ENCODE measurements around the gene ADCY2. TPM values are rescaled to one million over a fixed set of nuclear protein-coding genes. Genes with fewer than 3 reads are reported as not detected.

ADCY2 gene
- total and polyA plus RNA-seq, 7 experiments from 2014 or later: not detected

DNA sequence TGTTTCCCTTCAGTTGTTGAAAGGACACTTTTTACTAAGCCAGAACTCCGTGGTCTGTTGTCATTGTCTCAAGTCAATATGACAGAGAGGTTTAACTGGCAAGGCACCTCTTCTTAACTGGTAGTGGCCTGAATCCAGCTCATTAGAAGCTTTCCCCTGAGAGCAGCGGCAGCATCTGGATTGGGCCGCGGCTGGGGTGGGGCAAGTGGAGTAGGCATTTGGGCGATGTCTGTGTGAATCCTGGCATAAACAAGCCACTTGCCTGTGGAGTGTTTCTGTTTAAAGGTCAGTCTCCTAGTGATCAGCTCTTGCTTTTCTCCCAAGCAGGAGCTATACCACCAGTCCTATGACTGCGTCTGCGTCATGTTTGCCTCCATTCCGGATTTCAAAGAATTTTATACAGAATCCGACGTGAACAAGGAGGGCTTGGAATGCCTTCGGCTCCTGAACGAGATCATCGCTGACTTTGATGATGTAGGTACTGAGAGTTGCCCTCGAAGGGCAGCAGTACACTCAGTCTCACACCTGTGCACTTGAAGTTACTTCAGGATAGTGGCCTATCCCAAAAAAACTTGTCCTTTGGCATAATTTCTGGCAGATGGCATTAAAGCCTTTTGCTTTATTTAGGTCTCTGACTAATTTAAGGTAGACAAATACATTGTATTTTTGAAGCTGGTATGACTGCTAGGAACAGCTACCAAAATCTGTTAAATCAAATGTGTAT lies 406.1 kb downstream of the ADCY2 start:
- Mint-ChIP-seq H3K9me3 (no peaks in the 10 kb centered on the region), H3K27ac (no peak overlapping the region), H3K27me3 (peaks cover 0 to 28% (median 9%) of the 10 kb centered on the region in 5 donors), H3K36me3 (no peaks in the 10 kb centered on the region), H3K4me3 (no peak overlapping the region), H3K4me1 (no peaks in the 10 kb centered on the region)
- ChIA-PET CTCF (no interaction called here), POLR2A (no interaction called here)
- Histone ChIP-seq H3K4me1 (ENCODE audit: control insufficient read depth in 2 of 2, insufficient read depth in 2 of 2, low read length in 2 of 2) (no peaks in the 10 kb centered on the region), H3K27me3 (ENCODE audit: control insufficient read depth in 2 of 2, insufficient read depth in 2 of 2, low read length in 2 of 2) (no peaks in the 10 kb centered on the region), H3K27ac (ENCODE audit: low read depth, low read length) (no peak overlapping the region), H3K4me3 (ENCODE audit: low read length) (no peak overlapping the region), H3K36me3 (ENCODE audit: control insufficient read depth in 2 of 3, insufficient read depth in 3 of 3, low read length in 3 of 3) (no peaks in the 10 kb centered on the region), H3K9me3 (ENCODE audit: control insufficient read depth in 2 of 3, low read length in 3 of 3) (no peaks in the 10 kb centered on the region)
- intact Hi-C loops (cut with micrococcal nuclease): no loop called here
- ATAC-seq (no peak), DNase-seq (no peak)

DNA sequence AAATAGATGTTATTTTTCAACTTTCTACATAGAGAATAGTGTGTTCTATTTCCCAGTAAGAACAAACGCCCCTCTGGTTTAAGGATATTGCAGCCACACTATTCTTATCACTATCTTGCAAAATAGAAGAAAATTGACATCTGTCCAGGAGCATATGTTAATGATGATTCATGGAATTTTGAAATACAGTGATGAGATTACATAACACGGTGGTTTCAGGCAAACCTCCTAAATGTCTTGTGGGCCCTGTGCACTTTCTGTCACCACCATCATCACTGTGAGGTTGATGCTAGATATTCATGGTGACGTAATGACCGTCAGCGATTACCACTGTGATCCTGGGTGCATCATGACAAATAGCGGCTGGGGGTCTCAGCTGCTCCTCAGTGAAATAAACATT lies 406.9 kb downstream of the ADCY2 start:
- peaks cover 0 to 22% (median 16%) of the 10 kb centered on the region in 5 donors for H3K27me3 Mint-ChIP-seq
- no peak for DNase-seq
- Histone ChIP-seq H3K36me3 (ENCODE audit: control insufficient read depth in 2 of 3, insufficient read depth in 3 of 3, low read length in 3 of 3) (no peaks in the 10 kb centered on the region), H3K27me3 (ENCODE audit: control insufficient read depth in 2 of 2, insufficient read depth in 2 of 2, low read length in 2 of 2) (no peaks in the 10 kb centered on the region), H3K4me1 (ENCODE audit: control insufficient read depth in 2 of 2, insufficient read depth in 2 of 2, low read length in 2 of 2) (no peaks in the 10 kb centered on the region), H3K27ac (ENCODE audit: low read depth, low read length) (no peak overlapping the region), H3K4me3 (ENCODE audit: low read length) (no peak overlapping the region), H3K9me3 (ENCODE audit: control insufficient read depth in 2 of 3, low read length in 3 of 3) (no peaks in the 10 kb centered on the region)
- H3K4me1 Mint-ChIP-seq: no peaks in the 10 kb centered on the region
- peak; percentile 80 for ATAC-seq
- no peak overlapping the region for H3K4me3 Mint-ChIP-seq
- ChIA-PET POLR2A (no interaction called here), CTCF (no interaction called here)
- no peak overlapping the region for H3K27ac Mint-ChIP-seq
- no peaks in the 10 kb centered on the region for H3K36me3 Mint-ChIP-seq
- intact Hi-C loops (cut with micrococcal nuclease): no loop called here
- no peaks in the 10 kb centered on the region for H3K9me3 Mint-ChIP-seq

DNA sequence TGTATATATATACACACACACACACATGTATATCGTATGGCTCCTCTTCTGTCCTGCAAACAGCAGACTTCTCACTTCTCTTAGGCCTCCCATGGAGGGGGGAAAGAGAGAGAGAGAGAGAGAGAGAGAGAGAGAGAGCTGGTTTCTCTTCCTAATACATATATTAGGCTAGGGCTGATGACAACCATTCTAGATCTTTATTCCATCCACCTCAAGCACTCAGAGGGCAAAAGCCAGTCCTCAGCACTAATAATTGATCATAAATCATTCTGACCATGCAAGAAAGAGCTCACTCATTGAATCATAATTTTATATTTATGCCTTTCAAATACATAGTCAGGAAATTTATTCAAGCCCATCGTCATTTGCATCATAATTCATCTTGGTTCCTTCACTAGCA lies 408.0 kb downstream of the ADCY2 start:
- no peaks in the 10 kb centered on the region for H3K36me3 ChIP-seq (ENCODE audit: control insufficient read depth in 2 of 3, insufficient read depth in 3 of 3, low read length in 3 of 3)
- no peaks in the 10 kb centered on the region for H3K9me3 Mint-ChIP-seq
- no peaks in the 10 kb centered on the region for H3K4me1 Mint-ChIP-seq
- H3K27ac Mint-ChIP-seq: no peak overlapping the region
- POLR2A ChIA-PET: interaction anchor here (0.6 kb wide), 1 partner anchor 1299 kb away, joined by 3 read pairs; no protein-coding TSS in a partner anchor
- ATAC-seq (no peak), DNase-seq (no peak)
- H3K4me3 Mint-ChIP-seq: no peak overlapping the region
- H3K4me3 ChIP-seq (ENCODE audit: low read length): no peak overlapping the region
- CTCF ChIA-PET: interaction anchor here (0.7 kb wide), 1 partner anchor 11 kb away, joined by 4 read pairs; no protein-coding TSS in a partner anchor
- no peaks in the 10 kb centered on the region for H3K9me3 ChIP-seq (ENCODE audit: control insufficient read depth in 2 of 3, low read length in 3 of 3)
- no peaks in the 10 kb centered on the region for H3K4me1 ChIP-seq (ENCODE audit: control insufficient read depth in 2 of 2, insufficient read depth in 2 of 2, low read length in 2 of 2)
- H3K27ac ChIP-seq (ENCODE audit: low read depth, low read length): no peak overlapping the region
- peaks cover 0 to 25% (median 16%) of the 10 kb centered on the region in 5 donors for H3K27me3 Mint-ChIP-seq
- intact Hi-C loops (cut with micrococcal nuclease): no loop called here
- no peaks in the 10 kb centered on the region for H3K36me3 Mint-ChIP-seq
- no peaks in the 10 kb centered on the region for H3K27me3 ChIP-seq (ENCODE audit: control insufficient read depth in 2 of 2, insufficient read depth in 2 of 2, low read length in 2 of 2)

DNA sequence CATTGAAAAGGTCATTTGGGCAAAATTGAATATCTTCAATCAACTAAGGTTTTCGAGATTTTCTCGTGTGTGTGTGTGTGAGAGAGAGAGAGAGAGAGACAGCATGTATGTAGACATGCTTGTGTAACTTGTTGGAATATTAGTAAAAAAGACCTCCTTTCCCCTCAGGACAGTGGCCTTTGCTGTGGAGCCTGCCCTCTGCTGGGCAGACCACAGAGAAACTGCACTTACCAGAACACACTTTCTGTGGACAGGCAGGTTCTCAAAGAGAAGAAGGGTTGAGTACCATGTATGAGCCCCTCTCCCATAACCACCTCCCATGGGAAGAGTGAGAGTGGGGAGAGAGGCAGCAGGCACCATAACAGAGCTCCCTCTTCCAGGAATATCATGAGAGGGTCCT lies 409.4 kb downstream of the ADCY2 start:
- Mint-ChIP-seq H3K4me1 (no peaks in the 10 kb centered on the region), H3K27me3 (peaks cover 0 to 26% (median 20%) of the 10 kb centered on the region in 5 donors), H3K36me3 (no peaks in the 10 kb centered on the region), H3K27ac (no peak overlapping the region), H3K4me3 (no peak overlapping the region), H3K9me3 (peaks cover 0 to 3% (median 0%) of the 10 kb centered on the region in 11 donors)
- no peaks in the 10 kb centered on the region for H3K4me1 ChIP-seq (ENCODE audit: control insufficient read depth in 2 of 2, insufficient read depth in 2 of 2, low read length in 2 of 2)
- intact Hi-C loops (cut with micrococcal nuclease): no loop called here
- DNase-seq (no peak), ATAC-seq (no peak)
- no peak overlapping the region for H3K27ac ChIP-seq (ENCODE audit: low read depth, low read length)
- H3K9me3 ChIP-seq (ENCODE audit: control insufficient read depth in 2 of 3, low read length in 3 of 3): no peaks in the 10 kb centered on the region
- no peaks in the 10 kb centered on the region for H3K36me3 ChIP-seq (ENCODE audit: control insufficient read depth in 2 of 3, insufficient read depth in 3 of 3, low read length in 3 of 3)
- no peaks in the 10 kb centered on the region for H3K27me3 ChIP-seq (ENCODE audit: control insufficient read depth in 2 of 2, insufficient read depth in 2 of 2, low read length in 2 of 2)
- H3K4me3 ChIP-seq (ENCODE audit: low read length): no peak overlapping the region
- POLR2A ChIA-PET: no interaction called here
- CTCF ChIA-PET: no interaction called here

DNA sequence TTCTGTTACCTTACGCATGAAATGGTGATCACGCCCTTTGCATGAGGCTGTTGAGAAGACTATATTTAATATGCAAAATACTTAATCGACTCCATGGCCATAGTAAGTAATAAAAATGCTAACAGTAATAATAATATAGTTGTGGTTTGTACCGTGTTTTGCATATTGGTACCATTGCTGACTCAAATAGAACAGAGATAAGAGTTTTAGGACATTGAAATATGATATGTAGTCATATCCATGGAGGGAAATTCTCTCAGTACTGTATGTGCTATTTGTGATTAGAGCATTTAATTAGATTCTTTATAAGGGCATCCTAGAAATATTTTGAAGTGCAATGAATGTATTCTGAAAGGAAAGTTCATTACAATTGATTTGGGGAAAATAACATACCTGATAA lies 413.1 kb downstream of the ADCY2 start:
- H3K4me1 ChIP-seq (ENCODE audit: control insufficient read depth in 2 of 2, insufficient read depth in 2 of 2, low read length in 2 of 2): no peaks in the 10 kb centered on the region
- no peak overlapping the region for H3K4me3 ChIP-seq (ENCODE audit: low read length)
- peaks cover 0 to 4% (median 0%) of the 10 kb centered on the region in 11 donors for H3K9me3 Mint-ChIP-seq
- peaks cover 0 to 3% (median 0%) of the 10 kb centered on the region in 7 donors for H3K4me1 Mint-ChIP-seq
- peaks cover 5 to 38% (median 31%) of the 10 kb centered on the region in 5 donors for H3K27me3 Mint-ChIP-seq
- H3K9me3 ChIP-seq (ENCODE audit: control insufficient read depth in 2 of 3, low read length in 3 of 3): no peaks in the 10 kb centered on the region
- ChIA-PET CTCF (no interaction called here), POLR2A (no interaction called here)
- H3K27ac ChIP-seq (ENCODE audit: low read depth, low read length): no peak overlapping the region
- no peaks in the 10 kb centered on the region for H3K36me3 Mint-ChIP-seq
- intact Hi-C loops (cut with micrococcal nuclease): no loop called here
- no peaks in the 10 kb centered on the region for H3K36me3 ChIP-seq (ENCODE audit: control insufficient read depth in 2 of 3, insufficient read depth in 3 of 3, low read length in 3 of 3)
- DNase-seq (no peak), ATAC-seq (no peak)
- H3K27me3 ChIP-seq (ENCODE audit: control insufficient read depth in 2 of 2, insufficient read depth in 2 of 2, low read length in 2 of 2): no peaks in the 10 kb centered on the region
- H3K4me3 Mint-ChIP-seq: no peak overlapping the region
- no peak overlapping the region for H3K27ac Mint-ChIP-seq

DNA sequence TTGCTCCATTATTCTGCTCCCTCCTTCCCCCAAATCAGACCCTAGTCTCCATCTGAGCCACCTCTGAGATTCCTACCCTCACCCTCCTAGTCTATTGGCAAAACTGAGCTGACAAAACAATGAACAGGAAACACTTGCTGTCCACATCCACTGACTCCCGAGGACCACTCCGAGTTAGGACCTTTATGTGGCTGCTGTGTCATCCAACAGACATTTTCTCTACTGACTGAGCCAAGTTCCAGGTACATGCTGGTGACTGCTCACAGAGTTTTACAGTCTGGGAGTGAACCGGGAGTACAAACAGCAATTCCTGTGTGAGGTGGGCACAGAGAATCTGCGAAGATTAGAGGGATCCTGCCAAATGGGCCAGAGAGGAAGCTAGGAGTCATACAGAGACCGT lies 415.8 kb downstream of the ADCY2 start:
- no peak for ATAC-seq
- H3K27ac Mint-ChIP-seq: no peak overlapping the region
- POLR2A ChIA-PET: no interaction called here

DNA sequence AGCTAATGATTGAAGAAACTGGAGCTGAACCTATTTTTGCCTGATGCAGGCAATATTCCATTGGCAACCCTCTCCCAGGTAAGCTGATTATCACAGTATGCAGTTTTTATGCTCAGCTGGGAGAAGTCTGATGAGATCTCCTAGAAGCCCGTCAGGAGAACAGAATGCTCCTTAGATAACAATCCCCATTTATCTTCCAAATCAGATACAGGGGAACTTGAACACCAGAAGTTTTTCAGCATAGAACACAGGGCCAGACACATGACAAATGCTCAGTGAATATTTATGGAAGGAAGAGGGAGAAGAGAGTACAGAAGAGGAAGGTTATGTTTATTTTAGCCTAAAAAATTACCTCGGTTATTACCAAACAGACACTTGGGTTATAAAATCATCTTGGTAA lies 417.1 kb downstream of the ADCY2 start:
- no peak for ATAC-seq
- Histone ChIP-seq H3K9me3 (ENCODE audit: control insufficient read depth in 2 of 3, low read length in 3 of 3) (no peaks in the 10 kb centered on the region), H3K4me1 (ENCODE audit: control insufficient read depth in 2 of 2, insufficient read depth in 2 of 2, low read length in 2 of 2) (no peaks in the 10 kb centered on the region), H3K4me3 (ENCODE audit: low read length) (no peak overlapping the region), H3K27me3 (ENCODE audit: control insufficient read depth in 2 of 2, insufficient read depth in 2 of 2, low read length in 2 of 2) (no peaks in the 10 kb centered on the region), H3K27ac (ENCODE audit: low read depth, low read length) (no peak overlapping the region), H3K36me3 (ENCODE audit: control insufficient read depth in 2 of 3, insufficient read depth in 3 of 3, low read length in 3 of 3) (no peaks in the 10 kb centered on the region)
- DNase-seq: no peak
- ChIA-PET CTCF (no interaction called here), POLR2A (no interaction called here)
- H3K27me3 Mint-ChIP-seq: peaks cover 9 to 51% (median 42%) of the 10 kb centered on the region in 5 donors
- peaks cover 0 to 4% (median 0%) of the 10 kb centered on the region in 11 donors for H3K9me3 Mint-ChIP-seq
- intact Hi-C loops (cut with micrococcal nuclease): no loop called here
- H3K4me3 Mint-ChIP-seq: no peak overlapping the region
- H3K4me1 Mint-ChIP-seq: peaks cover 0 to 6% (median 0%) of the 10 kb centered on the region in 7 donors
- H3K27ac Mint-ChIP-seq: no peak overlapping the region
- H3K36me3 Mint-ChIP-seq: no peaks in the 10 kb centered on the region

More for the DNA sequence above, 415.8 kb downstream of the ADCY2 start:
- H3K4me3 Mint-ChIP-seq: no peak overlapping the region
- DNase-seq: no peak
- no peak overlapping the region for H3K27ac ChIP-seq (ENCODE audit: low read depth, low read length)
- no peaks in the 10 kb centered on the region for H3K36me3 ChIP-seq (ENCODE audit: control insufficient read depth in 2 of 3, insufficient read depth in 3 of 3, low read length in 3 of 3)
- H3K9me3 Mint-ChIP-seq: peaks cover 0 to 4% (median 0%) of the 10 kb centered on the region in 11 donors
- no peaks in the 10 kb centered on the region for H3K27me3 ChIP-seq (ENCODE audit: control insufficient read depth in 2 of 2, insufficient read depth in 2 of 2, low read length in 2 of 2)
- no peaks in the 10 kb centered on the region for H3K4me1 ChIP-seq (ENCODE audit: control insufficient read depth in 2 of 2, insufficient read depth in 2 of 2, low read length in 2 of 2)
- H3K9me3 ChIP-seq (ENCODE audit: control insufficient read depth in 2 of 3, low read length in 3 of 3): no peaks in the 10 kb centered on the region
- H3K36me3 Mint-ChIP-seq: no peaks in the 10 kb centered on the region
- peaks cover 9 to 48% (median 42%) of the 10 kb centered on the region in 5 donors for H3K27me3 Mint-ChIP-seq
- CTCF ChIA-PET: no interaction called here
- peaks cover 0 to 6% (median 0%) of the 10 kb centered on the region in 7 donors for H3K4me1 Mint-ChIP-seq
- intact Hi-C loops (cut with micrococcal nuclease): no loop called here
- H3K4me3 ChIP-seq (ENCODE audit: low read length): no peak overlapping the region

All from naive thymus-derived CD4-positive, alpha-beta T cell (primary cell).